H7 (cell line): ENCODE measurements around the gene FRMD4B. TPM values are rescaled to one million over a fixed set of nuclear protein-coding genes. Genes with fewer than 3 reads are reported as not detected.

ENCODE experiments used
- DNase-seq: peaks from one replicate; pipeline ENCODE4 v3.0.0; 2012
- H3K27me3 ChIP-seq: 2 replicates; pipeline ENCODE4 v1.6.0; 2011; ENCODE audit warnings: mild to moderate bottlenecking, low read length; ENCODE audit not compliant: control insufficient read depth, insufficient read depth
- H3K36me3 ChIP-seq: replicated peaks from 2 replicates; pipeline ENCODE4 v1.5.1; 2011; ENCODE audit warnings: low read length; ENCODE audit not compliant: control insufficient read depth, insufficient read depth
- H3K4me3 ChIP-seq: 2 replicates; pipeline ENCODE4 v1.5.1; 2011; ENCODE audit warnings: low read depth, mild to moderate bottlenecking, control low read depth, low read length, moderate library complexity; ENCODE audit not compliant: insufficient read depth
- total RNA-seq: library from RNA; depleted of rRNA; stranded (reverse); fragments of >200 nt; shearing (Covaris generic); gene quantifications from 2 replicates; pipeline ENCODE4 v1.2.3, GENCODE V29; 2014

Gene FRMD4B
- total RNA-seq, 1 experiment from 2014 or later = 1.0 TPM

- no peaks in the 10 kb centered on the region for H3K27me3 ChIP-seq
- DNase-seq = no peak
- no peaks in the 10 kb centered on the region for H3K36me3 ChIP-seq
- H3K4me3 ChIP-seq = no peak overlapping the region
Measured at GRCh38 chr3:69121950-69122349, 263.9 kb downstream of the FRMD4B start.

- Histone ChIP-seq H3K36me3 (no peaks in the 10 kb centered on the region), H3K4me3 (no peak overlapping the region), H3K27me3 (no peaks in the 10 kb centered on the region)
- DNase-seq = no peak
Measured at GRCh38 chr3:69121513-69121912, 264.4 kb downstream of the FRMD4B start.

- DNase-seq = peak; percentile 44
- Histone ChIP-seq H3K4me3 (no peak overlapping the region), H3K27me3 (no peaks in the 10 kb centered on the region), H3K36me3 (no peaks in the 10 kb centered on the region)
Measured at GRCh38 chr3:69120879-69121464, 264.9 kb downstream of the FRMD4B start.
